HG02623 (cell line): ENCODE data around the gene NPB.

Source experiments
- ATAC-seq: cut with Tn5 transposase; IDR thresholded peaks from one replicate; pipeline ENCODE4 v1.9.1; 2021; ENCODE audit warnings: moderate library complexity; ENCODE audit not compliant: unreplicated experiment

Gene NPB

GRCh38 chr17:81924557-81925532, 22.8 kb downstream of the NPB start:
- ATAC-seq: no peak

GRCh38 chr17:81925860-81926450, 23.9 kb downstream of the NPB start:
- no peak for ATAC-seq

GRCh38 chr17:81926451-81927151, 24.6 kb downstream of the NPB start:
- ATAC-seq: peak; percentile 26

GRCh38 chr17:81927152-81927652, 25.2 kb downstream of the NPB start:
- ATAC-seq: peak; percentile 8

- peak; percentile 47 for ATAC-seq
Observed at GRCh38 chr17:81927653-81928543, 25.9 kb downstream of the NPB start, which contains the start of gene MAFG. Gene MAFG (minus strand): TSS chr17:81927735. CDS start chr17:81923185, 4,550 bp downstream.

- ATAC-seq: no peak
Observed at GRCh38 chr17:81928544-81929252, 26.7 kb downstream of the NPB start.

- no peak for ATAC-seq
Observed at GRCh38 chr17:81929253-81930141, 27.5 kb downstream of the NPB start.

GRCh38 chr17:81930142-81931125, 28.4 kb downstream of the NPB start:
- no peak for ATAC-seq

GRCh38 chr17:81931189-81931556, 29.1 kb downstream of the NPB start:
- no peak for ATAC-seq

- no peak for ATAC-seq
Observed at GRCh38 chr17:81931557-81932332, 29.7 kb downstream of the NPB start.

GRCh38 chr17:81932333-81932983, 30.4 kb downstream of the NPB start:
- no peak for ATAC-seq

GRCh38 chr17:81933178-81933699, 31.2 kb downstream of the NPB start:
- ATAC-seq: no peak

- no peak for ATAC-seq
Observed at GRCh38 chr17:81934098-81934757, 32.2 kb downstream of the NPB start.

- no peak for ATAC-seq
Observed at GRCh38 chr17:81934850-81935708, 33.0 kb downstream of the NPB start.

GRCh38 chr17:81935709-81936084, 33.7 kb downstream of the NPB start:
- ATAC-seq: no peak
